Activated naive CD8-positive, alpha-beta T cell treated with anti-CD3 and anti-CD28 coated beads, Interleukin-2, amount 50 U/mL, for 16 hours (primary cell): ENCODE results near the gene IQSEC1.

ENCODE experiments used
- DNase-seq: peaks from one replicate; pipeline ENCODE4 v3.0.0-alpha.2; 2020; ENCODE audit warnings: low read depth, low spot score

IQSEC1 gene

DNA sequence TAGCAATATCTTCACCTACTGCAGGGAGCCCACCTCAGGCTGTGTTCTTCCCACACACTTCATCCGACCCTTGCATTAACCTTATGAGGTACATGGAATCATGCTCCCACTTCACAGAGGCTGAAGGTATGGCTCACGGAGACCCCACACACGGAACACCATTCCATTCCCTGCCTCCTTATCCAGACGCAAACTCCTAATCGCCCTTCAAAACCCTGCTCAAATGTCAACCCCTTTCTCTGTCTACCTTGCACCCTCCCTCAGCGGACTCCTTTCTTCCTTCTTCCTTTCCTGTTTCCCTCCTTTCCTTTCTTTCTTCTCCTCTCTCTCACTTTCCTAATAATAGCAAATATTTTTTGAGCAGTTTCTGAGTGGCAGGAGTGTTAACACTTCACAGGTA, 23.8 kb downstream of the IQSEC1 start:
- DNase-seq, result no peak

DNA sequence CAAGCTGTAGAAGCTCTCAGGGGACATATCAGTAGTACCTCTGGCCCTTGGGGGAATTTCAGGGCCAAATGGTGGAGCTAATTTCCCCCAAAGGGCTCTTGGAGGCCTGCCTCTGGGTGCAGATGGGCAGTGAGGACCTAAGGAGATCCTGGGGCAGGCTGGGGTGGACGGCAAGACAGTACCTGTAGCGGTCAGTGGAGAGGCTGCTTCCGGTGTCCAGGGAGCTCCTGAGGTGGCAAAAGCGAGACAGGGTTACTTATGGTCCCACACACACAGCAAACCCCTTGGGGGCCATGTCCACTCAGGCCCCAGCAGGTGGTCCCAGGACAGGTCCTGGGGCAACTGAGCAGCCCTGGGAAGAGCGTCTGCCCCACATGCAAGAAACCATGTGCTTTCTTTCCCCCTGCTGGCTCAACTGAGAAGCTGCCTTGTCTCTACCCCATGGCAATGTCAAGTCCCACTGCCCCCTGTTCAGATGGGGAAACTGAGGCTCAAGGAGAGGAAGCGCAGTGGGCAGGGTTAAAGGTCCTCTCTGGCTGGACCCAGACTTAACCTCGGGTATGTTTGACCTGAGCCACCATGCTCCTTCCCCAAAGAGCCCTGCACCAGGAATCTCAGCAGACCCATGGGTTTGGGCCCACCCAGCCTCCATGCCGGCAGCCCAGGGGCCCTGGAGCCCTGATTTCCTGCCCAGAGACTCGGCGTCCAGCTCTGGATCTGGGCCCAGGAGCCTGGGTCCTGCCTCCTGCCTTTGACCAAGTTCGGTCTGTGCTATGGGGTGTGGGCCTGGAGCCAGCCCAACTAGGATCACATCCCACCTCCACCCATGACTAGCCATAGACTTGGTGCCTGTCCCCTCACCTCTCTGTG, 25.7 kb downstream of the IQSEC1 start:
- DNase-seq, result no peak

DNA sequence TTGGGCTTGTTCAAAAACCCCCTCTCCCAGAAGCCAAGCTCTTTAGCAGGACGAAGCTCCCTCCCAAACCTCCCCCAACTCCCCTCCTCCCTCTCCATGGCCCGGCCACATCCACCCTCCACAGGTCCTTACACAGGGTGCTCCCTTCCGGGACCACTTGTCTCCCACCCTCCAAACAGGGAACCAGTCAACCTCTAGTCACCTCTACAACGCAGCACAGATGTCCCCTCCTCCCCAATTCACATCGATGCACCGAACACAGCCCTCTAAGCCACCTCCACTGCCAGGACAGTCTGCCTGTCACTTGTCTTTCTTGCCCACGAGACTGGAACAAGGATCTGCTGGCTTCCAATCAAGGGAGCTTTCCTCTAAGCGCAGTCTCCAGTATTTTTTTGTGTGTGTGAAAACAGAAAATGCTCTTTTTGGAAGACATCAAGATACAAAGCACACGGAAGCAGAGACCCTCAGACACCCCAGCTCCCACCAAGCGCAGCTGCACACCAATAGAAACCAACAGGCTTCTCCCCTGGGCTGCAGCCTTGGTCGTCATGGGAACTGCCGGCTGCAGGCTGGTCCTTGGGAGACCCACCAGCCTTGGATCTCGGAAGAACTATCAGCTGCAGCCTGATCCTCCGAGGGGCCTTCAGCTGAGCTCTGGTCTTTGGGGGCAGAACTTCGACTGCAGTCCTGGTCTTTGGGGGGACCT, 26.5 kb downstream of the IQSEC1 start:
- no peak for DNase-seq

DNA sequence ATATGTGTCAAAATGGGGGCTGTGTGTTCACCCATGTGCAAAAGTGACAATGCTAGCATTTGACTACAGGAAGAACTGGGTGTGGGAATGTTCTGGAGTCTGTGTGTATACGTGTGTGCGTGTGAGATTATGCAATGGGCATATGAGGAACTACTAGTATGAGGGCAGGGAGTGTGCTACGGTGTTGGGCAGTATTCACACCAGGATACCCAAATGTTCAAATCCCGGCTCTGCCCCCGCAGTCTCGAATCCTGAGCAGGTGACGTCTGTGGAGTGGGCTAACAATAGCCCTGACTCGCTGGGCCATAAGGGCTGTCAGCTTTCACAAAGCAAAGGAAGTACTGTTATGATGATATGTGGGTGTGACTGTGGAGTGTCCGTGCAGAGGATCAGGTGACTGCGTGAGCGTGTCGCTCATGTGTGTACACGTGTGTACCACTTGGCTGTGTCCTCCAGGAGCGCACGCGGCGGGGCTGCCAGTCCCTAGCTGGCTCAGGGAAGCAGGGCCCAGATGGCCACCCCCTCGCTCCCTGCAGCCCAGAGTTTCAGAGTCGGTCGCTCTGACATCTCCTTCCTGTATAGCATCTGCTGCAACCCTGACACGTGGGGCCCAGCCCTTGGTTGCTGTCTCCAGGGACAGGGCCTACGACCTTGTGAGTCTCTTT, 27.2 kb downstream of the IQSEC1 start:
- DNase-seq, result no peak

DNA sequence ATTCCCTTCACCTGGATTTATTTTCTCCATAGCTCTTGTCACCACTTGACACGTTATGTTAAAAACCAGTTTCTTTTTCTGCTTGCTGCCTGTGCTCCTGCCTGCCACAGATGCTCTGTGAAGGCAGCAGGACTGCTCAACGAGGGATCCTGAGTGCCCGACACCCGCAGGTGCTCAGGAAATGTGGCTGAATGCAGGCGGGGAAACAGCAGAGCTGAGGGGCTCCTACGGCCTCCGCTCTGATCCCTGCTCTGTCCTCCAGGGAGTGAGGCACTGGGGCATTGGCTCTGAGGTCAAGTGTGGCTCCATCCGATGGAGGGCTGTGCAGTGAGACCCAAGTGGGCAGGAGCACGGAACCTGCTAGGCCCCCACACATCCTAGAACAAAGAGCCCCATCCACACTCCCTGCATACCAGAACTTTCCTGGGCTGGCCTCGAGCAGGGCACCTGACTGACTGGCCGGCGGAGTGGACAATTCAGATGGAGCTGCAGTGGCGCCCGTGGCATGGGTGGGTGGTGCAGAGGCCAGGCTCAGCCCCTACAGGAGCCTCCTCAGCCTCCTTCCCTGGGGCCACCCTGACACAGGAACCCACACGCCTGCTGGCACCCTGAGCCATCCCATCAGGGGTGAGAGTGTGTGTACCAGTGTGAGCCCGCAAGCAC, 27.9 kb downstream of the IQSEC1 start:
- no peak for DNase-seq

DNA sequence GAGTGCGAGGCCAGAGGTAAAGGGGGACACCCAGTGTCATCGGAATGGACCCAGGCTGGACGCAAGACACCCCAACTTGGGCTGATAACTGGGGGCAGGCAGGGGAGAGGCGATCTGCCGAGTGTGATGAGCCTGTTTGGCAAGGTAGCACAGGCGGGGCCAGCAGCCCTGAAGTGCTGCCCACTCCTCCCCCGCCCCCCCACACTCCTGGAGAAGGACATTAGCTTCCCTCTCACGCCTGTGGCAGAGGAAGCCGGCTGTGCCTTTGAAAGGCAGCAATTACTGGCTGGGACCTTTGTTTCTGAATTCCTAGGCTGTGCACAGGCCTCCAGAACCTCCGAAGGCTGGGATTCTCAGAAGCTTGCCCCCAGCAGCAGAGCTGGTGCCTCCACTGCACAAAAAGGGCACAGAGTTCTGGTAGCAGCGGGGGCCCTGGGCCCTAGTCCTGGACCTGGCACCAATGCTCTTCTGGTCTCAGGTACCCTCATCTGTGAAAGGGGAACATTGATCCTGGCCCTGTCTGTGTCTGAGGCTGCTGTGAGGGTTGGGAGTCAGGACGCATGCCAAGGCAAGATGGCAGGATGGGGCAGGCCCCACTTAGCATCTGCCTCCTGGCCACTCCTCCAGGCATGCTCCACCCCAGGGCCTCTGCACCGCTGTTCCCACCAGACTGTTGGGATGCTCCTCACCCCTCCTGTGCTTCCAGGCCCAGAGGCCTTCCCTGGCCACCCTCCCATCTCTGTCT, 28.6 kb downstream of the IQSEC1 start:
- DNase-seq, result no peak

DNA sequence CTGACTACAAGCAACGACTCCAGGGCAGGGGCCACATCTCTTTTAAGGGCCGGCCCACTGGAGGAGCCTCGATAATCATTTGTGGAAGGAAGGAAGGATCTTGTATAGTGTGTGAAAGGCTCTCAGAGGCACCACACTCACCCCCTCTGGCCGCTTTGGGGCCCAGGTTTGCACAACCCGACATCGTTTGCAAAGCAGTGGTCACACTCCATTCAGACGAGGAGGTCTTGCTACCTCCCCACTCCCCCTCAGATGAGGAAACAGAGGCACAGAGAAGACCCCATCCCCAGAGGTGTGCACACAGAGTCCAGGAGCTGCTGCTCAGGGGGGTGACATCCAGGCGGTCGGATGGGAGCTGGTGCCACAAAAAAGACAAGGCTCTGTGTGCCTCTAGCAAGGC, 29.6 kb downstream of the IQSEC1 start:
- DNase-seq, result no peak

DNA sequence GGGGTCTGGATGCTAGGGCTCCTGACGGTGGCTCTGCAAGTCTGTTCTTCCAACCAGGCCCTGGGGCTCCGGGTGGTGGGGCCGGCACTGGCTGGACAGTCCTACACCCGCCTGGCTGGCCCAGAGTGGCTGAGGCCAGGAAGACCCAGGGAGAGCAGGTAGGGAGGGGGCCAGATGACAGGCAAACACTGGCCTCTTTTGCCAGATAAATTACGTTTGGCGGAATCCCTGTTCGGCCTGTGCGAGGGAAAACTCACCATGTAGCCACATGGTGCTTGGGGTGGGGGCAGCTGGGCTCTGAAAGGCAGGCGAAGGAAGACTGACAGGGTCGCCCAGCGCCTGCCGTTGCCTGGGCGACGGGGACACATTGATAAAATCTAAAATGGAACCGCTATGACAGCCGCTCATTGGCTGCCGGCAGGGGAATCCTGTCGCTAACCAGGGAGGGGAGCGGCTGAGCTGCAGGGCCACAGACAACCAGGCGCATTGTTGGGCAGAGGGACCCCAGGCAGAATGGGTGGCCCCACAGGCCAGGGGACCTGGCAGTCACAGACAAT, 30.4 kb downstream of the IQSEC1 start:
- no peak for DNase-seq

DNA sequence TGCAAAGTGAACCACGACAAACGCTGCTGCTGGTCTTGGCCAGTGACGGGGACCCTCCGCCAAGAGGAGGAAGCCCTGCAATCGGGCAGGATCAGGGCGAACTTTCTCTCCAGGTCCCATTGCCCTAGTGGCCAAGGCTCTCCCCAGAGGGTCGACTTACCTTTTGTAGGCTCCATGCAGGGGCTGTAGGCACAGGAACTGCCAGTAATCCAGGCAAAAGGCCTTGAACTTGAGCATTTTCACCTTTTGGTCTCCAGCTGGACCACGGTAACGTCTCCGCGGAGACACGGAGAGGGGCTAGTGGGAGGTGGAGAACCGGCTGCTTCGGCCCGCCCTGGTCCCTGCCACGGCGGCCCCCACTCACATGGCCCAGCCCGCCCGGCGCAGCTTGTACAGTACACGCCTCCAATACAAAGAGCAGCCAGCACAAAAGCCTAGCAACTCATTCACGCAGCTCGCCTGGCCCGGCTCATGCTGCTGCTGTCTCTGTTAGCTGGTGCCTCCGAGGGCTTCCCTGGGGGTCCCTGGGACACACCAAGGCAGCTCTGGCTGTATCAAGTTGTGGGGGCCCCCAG, 31.0 kb downstream of the IQSEC1 start:
- no peak for DNase-seq

DNA sequence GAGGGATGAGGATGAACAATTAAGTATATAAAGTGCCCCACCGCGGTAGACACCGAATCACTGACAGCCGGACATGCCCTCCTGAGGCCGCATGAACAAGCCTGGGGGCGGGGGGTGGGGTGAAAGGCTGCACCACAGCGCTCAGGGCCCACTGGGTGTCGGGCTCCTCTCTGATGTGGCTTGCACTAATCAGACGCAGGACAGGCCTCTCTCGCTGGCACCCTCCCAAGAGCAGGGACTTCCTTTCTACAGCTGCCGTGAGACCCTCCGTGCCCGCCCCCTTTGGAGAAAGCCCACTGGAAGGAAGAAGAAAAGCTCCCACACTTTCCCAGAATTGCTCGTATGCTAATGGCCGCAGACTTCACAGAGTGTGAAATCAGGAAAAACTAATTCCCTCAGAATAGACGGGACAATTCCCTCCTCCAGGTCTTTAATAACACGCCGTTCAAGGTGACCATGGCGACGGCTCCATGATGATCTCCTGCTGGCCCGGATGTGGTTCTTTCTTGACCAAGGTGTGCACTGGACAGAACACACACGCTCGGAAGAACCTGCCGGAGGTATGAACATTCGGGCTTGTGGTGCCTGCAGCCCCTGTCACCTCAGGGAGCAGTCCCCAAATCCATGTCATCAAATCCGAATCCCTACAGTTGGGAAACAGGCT, 32.0 kb downstream of the IQSEC1 start:
- DNase-seq, result no peak

DNA sequence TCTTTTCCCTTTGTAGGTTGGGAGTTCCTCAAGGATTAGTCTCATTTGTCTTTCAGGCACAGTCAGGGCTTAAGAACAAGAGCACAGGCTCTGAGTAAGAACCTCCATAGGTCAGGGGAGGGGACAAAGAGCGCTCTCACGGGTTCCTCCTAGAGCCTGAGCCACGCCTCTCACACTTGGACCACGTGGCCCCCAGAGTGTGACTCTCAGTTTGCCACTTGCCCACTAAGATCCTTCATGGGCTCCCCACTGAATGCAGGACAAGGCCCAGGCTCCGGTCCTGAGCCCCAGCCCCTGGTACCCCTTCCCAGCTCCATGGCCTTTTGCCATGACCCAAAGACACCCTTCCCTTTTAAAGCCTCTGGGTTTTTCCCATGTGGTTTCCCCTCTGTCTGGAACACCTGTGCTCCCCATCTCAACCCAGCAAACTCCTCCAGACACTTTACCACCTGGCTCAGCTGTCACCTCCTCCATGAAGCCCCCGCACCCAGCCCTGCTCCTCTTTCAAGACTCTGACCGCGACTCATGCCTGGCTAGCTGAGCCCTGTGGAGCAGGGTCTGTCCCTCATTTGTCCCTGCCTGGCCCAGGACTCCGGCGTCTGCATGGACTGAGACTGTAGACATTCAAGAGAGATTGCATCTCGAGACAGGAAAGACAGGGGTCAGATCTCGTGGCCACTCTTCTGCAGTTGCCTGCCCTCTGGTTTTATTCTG, 32.7 kb downstream of the IQSEC1 start:
- no peak for DNase-seq

DNA sequence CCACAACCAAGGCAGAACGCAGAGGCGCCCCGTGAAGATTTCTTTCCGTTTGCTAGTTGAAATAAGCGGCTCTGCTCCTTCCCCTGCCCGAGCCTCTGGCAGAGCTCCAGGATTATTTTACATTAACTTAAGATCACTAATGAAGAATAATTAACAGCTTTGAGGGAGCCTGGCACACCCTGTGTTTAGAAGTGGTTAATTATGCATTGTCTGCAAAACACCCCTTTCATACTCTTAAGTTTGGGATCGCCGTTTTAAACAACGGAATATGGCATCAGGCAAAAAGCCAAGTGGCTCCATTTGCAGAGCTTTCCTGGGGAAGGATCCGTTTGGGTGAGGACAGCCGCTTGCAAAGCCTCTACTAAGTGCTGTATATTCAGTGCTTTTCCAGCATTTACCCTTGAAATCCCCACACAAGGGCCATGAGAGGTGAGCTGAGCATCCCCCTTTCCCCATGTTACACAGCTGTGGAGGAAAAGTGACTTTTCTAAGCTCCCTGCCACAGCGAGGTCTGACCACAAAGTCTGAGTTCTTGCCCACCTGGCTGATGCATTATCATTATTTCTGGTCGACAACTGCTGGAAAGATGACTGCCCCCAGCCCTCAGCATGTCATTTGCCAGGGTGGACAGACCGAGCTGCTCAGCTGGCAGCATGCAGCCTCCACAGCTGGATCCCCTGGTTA, 33.9 kb downstream of the IQSEC1 start:
- DNase-seq, result no peak

DNA sequence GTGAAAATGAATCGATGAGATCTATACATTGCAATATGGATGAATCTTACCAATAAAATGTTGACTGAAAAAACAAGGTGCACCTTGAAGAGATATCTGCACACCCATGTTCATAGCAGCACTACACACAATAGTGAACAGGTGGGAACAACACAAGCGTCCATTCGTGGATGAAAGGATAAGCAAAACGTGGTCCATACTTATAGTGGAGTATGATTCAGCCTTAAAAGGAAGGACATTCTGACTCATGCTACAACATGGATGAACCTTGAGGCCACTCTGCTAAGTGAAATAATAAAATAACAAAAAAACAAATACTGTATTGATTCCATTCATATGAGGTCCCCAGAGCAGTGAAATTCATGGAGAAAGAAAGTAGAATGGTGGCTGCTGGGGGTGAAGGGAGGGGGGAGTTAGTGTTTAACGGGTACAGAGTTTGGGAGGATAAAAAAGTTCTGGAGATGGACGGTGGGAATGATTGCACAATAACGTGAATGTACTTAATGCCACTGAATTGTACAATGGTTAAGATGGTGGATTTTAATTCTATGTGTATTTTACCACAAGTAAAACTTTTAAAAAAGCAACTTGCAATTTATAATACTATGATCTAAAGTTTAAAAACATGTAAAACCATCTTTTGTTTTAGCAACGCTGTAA, 35.6 kb downstream of the IQSEC1 start:
- no peak for DNase-seq

DNA sequence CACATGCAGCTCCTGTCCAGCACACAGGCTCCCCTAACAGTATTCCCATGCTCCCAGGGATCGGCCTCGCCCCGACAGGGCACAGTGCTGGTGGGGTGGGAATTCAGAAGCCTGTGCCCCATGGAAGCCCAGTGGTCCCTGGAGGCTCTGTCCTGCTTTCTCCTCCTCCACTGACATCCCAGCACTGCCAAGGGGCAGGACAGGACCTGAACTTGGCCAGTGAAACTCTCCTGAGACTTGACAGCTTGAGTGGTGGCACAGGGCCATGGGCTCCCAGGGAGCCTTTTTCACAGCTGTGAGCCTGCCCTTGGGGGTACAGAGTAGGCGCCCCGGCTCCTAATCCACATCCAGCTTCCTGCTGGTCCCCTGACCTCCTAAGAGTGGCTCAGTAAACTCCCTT, 38.4 kb downstream of the IQSEC1 start:
- DNase-seq, result no peak

DNA sequence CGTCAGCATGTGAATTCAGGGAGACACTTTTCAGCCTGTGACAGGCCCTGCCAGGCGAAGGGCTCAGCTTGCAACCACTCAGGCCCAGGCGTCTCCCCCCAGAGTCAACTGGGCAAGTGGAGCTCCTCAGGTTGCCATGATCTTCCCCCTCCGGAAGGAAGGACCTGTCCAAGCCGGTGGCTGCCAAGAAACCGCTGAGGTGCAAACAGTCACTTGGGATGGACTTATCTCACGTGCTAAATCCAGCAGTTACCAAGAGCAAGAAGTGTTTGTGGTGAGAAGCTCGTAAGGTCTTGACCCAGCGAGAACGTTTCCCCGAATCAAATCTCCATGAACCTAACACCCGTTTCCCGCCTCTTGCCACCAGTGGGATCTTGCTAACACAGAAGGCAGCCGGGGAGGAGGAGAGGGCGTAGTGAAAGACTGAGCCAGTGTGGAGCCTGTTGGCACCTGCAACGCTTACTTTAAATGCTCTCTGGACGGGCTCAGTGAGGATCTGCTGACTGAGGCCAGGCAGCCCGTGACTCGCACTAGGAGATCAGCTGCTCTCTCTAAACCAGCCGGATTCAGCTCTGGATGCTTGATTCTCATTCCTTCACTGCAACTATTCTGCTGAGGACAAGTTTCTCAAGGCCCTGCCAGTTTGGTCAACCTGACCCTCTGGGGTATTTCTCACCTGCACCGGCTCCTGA, 39.0 kb downstream of the IQSEC1 start:
- DNase-seq, result no peak

DNA sequence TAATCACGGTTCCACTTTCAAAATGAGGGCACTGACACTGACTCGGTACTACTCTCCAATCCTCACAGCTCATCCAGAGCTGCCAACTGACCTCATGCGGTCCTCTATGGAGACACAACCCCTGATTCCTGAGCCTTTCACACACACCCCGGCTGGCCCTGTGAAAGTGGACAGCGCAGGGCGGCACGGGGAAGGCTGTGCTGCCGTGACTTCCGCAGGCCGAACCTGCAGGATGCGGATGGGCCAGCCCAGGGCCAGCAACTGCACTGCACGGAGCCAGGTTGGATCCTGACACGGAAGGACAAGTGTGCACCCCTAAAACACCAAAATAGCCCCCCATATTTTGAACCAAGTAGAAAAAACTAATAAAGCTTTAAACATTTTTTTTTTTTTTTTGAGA, 41.0 kb downstream of the IQSEC1 start:
- no peak for DNase-seq

DNA sequence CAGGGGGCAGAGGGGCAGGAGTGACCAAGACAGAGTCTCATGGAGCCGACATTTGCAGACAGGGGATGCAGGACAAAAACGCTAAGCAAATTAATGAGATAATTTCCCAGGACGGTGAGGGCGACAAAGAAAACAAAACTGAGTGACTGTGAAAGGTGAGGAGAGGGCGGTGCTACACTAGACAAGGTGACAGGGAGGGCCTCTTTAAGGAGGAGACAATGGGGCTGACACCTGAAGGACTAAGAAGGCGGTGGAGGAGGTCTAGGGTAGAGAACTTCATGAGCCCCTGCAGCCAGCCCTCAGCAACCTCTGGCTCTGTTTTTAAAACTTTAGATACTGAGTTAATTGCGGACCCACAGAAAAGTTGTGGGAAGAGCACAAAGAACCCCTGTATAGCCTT, 41.6 kb downstream of the IQSEC1 start:
- no peak for DNase-seq

DNA sequence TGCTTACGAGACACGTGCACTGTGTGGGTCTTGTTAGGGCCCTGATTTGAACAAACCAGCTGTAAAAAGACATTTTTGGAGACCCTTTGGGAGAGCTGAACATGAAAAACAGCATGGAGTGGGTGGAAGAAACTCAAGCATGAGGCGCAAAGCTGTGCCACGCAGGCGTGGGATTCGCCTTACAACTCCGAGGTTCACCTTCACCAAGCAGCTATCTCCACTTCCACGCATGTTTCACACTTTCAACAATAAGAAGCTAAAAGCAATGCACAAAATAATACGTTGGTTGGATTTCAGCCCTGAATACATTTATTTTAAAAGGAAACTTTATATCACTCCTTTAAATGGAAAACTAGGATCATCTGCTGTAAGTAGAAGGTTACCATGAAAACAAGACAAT, 42.5 kb downstream of the IQSEC1 start:
- no peak for DNase-seq
